SK-N-SH (cell line): ENCODE measurements around the gene PPP1R12A.

Experiments used
- CHD2 ChIP-seq: fragments of 150-350 bp; IDR thresholded peaks from 2 replicates; pipeline ENCODE4 v1.6.1; 2018; ENCODE audit warnings: low read length; ENCODE audit not compliant: partially characterized antibody
- CTCF ChIP-seq: fragments of 200-600 bp; sonication (generic); IDR thresholded peaks from 2 replicates; pipeline ENCODE4 v1.6.1; 2017; ENCODE audit warnings: antibody characterized with exemption, mild to moderate bottlenecking, moderate library complexity

DNA sequence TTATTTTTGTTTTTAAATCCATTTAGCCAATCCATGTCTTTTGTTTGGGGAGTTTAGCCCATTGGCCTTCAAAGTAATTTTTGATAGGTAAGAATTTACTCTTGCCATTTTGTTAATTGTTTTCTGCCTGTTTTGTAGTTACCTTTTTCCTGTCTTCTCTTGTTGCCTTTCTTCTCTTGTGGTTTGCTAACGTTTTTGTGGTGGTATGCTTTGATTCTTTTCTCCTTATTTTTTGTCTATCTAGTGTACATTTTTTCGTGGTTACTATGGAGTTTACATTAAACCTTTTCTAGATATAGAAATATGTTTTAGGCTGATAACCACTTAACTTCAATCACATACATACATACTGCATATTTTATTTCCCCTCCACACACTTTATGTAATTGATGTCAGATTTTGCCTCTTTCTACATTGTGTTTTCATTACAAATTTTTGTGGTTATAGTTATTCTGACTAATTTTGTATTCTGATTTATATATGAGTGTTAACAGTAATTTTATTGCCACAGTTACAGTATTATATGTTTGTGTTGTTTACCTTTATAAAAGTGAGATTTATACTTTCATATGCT is 19.2 kb upstream of the PPP1R12A start:
- TF ChIP-seq CHD2 (no peak), CTCF (no peak)
